ENCODE data around the gene ALDH1A1.

ALDH1A1 gene

GRCh38 chr9:72857624-72857996 lies 95.2 kb downstream of the ALDH1A1 start:
- DNase-seq (ENCODE audit: low read depth) = no peak
- TF ChIP-seq CTCF (IDR thresholded peaks at IDR 0.05; ENCODE audit: insufficient read depth, low read depth, low read length, missing control alignments) = no peak
- no peak overlapping the region for H3K4me3 ChIP-seq (ENCODE audit: low read length)

- DNase-seq (ENCODE audit: low read depth) = peak; percentile 68
- H3K4me3 ChIP-seq (ENCODE audit: low read length) = no peak overlapping the region
- TF ChIP-seq CTCF (IDR thresholded peaks at IDR 0.05; ENCODE audit: insufficient read depth, low read depth, low read length, missing control alignments) = peak; percentile 65
Measured at GRCh38 chr9:72856972-72857623, 95.8 kb downstream of the ALDH1A1 start.

- TF ChIP-seq CTCF (IDR thresholded peaks at IDR 0.05; ENCODE audit: insufficient read depth, low read depth, low read length, missing control alignments) = no peak
- no peak overlapping the region for H3K4me3 ChIP-seq (ENCODE audit: low read length)
- no peak for DNase-seq (ENCODE audit: low read depth)
Measured at GRCh38 chr9:72855890-72856523, 96.8 kb downstream of the ALDH1A1 start.

- no peak overlapping the region for H3K4me3 ChIP-seq (ENCODE audit: low read length)
Measured at GRCh38 chr9:72855321-72855720, 97.5 kb downstream of the ALDH1A1 start.

More at GRCh38 chr9:72855321-72855720, 97.5 kb downstream of the ALDH1A1 start:
- DNase-seq (ENCODE audit: low read depth) = peak; percentile 63
- TF ChIP-seq CTCF (IDR thresholded peaks at IDR 0.05; ENCODE audit: insufficient read depth, low read depth, low read length, missing control alignments) = no peak

Measured in epithelial cell of esophagus (primary cell).